Mucosa of descending colon (tissue), 3 donors: Measurements from ENCODE around the gene TCN2. TPM values are rescaled to one million over a fixed set of nuclear protein-coding genes. Genes with fewer than 3 reads are reported as not detected.
"Not testable (repeated sequence)": the region's sequence is repeated elsewhere in the genome, so short reads cannot be mapped to it uniquely, and the experiment has no call there.

Source experiments
- ATAC-seq: fragments of 200-7000 bp; cut with Tn5 transposase; one replicate; pipeline ENCODE4 v1.9.1; 2020; ENCODE audit warnings: mild to moderate bottlenecking, moderate library complexity
- DNase-seq, 3 donors: peaks; one replicate each; pipeline ENCODE4 v3.0.0-alpha.2; 2020
- H3K36me3 ChIP-seq: fragments of 200-600 bp; one replicate; pipeline ENCODE4 v1.8.0; 2021; ENCODE audit warnings: low read depth, mild to moderate bottlenecking
- H3K4me1 ChIP-seq: fragments of 200-600 bp; one replicate; pipeline ENCODE4 v1.8.0; 2021; ENCODE audit warnings: low read depth, mild to moderate bottlenecking
- H3K4me3 ChIP-seq: fragments of 200-600 bp; one replicate; pipeline ENCODE4 v1.8.0; 2021; ENCODE audit warnings: mild to moderate bottlenecking
- H3K9me3 ChIP-seq: fragments of 200-600 bp; one replicate; pipeline ENCODE4 v1.8.0; 2021; ENCODE audit warnings: mild to moderate bottlenecking
- intact Hi-C, 2 donors: fragments of 100-400 bp; cut with DNase I in 1 of 2; cut with micrococcal nuclease in 1 of 2; formaldehyde crosslinking; loops; one replicate each; pipeline versions ENCODE4 v1.11.0 to v1.11.1; 2022; cut with DNase I, micrococcal nuclease
- total RNA-seq, 3 donors: library from RNA; stranded (reverse); fragmentation: NEBNext Ultra II Directional in 2 of 3; extraction: Animal tissue kit (Norgen Biotek cat#: 25700) in 2 of 3; gene quantifications; one replicate each; pipeline versions ENCODE4 v1.2.1 to v1.2.4, GENCODE V29; 2021 to 2023
- TF ChIP-seq, protein P1 (sequence below): fragments of 200-600 bp; IDR thresholded peaks from one replicate; pipeline ENCODE4 v1.8.0; 2022; ENCODE audit warnings: antibody characterized with exemption, mild to moderate bottlenecking
- donor health status: DM: no; HTN: no; CAD: no; lungs with moderate emphysema.
- donor health status: DM: no; HTN: no; CAD: no.
- donor health status: DM: no; HTN: yes; CAD: no.

TCN2 gene
- total RNA-seq, 3 donors from 2014 or later: 23.3 to 43.7 (median 40.2) TPM

DNA sequence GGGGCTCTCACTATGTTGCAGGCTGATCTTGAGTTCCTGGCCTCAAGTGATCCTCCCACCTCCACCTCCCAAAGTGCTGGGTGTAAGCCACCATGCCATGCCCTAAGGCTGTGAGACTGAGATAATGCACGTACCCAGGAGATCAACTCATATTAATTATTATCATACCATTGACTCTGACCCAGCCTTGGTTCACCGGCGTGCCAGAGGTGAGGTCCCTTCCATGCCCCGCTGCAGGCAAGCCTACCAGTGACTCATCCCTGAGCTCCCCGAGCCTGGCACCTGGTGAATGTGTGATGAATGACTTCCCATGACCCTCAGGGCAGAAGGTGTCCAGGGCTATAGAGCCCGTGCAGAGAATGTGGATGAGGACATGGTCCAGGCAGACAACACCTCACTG lies 44.6 kb upstream of the TCN2 start:
- Histone ChIP-seq H3K4me3 (no peak overlapping the region), H3K36me3 (no peaks in the 10 kb centered on the region), H3K9me3 (no peaks in the 10 kb centered on the region), H3K4me1 (peaks cover 11% of the 10 kb centered on the region)
- ATAC-seq (no peak), DNase-seq (no peak)
- intact Hi-C loops: no loop called here
- TF ChIP-seq, protein P1, sequence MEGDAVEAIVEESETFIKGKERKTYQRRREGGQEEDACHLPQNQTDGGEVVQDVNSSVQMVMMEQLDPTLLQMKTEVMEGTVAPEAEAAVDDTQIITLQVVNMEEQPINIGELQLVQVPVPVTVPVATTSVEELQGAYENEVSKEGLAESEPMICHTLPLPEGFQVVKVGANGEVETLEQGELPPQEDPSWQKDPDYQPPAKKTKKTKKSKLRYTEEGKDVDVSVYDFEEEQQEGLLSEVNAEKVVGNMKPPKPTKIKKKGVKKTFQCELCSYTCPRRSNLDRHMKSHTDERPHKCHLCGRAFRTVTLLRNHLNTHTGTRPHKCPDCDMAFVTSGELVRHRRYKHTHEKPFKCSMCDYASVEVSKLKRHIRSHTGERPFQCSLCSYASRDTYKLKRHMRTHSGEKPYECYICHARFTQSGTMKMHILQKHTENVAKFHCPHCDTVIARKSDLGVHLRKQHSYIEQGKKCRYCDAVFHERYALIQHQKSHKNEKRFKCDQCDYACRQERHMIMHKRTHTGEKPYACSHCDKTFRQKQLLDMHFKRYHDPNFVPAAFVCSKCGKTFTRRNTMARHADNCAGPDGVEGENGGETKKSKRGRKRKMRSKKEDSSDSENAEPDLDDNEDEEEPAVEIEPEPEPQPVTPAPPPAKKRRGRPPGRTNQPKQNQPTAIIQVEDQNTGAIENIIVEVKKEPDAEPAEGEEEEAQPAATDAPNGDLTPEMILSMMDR: no peak

DNA sequence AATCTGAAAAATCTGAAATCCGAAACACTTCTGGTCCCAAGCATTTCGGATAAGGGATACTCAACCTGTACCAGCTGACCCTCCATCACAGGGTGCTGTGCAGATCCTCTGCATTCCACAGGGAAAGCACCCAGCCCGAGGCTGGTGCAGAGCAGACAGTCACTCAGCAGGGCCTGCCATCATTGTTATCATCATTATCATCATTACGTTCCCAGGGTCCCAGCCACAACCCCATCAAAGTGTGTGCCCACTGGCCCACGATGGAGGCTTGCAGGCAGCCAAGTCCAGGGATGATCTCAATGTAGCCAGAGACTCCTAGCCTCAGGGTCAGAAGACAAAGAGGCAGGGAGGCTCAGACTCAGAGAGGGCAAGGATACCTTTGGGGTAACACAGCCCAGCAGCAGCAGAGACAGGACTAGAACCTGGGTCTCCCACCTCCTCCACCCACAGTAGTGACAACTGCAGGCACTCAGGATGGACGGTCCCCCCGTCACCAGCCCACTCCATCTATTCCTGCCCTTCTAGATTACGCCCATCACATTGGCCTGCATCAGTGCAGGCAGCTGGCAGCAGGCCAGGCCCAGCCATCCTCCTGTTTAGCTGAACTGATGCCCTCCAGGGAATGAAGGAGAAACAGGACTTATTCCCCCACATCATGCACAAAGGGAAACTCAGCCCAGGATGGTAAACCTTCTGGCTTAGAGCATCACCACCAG lies 42.8 kb upstream of the TCN2 start:
- intact Hi-C loops: no loop called here
- Histone ChIP-seq H3K9me3 (no peaks in the 10 kb centered on the region), H3K36me3 (no peaks in the 10 kb centered on the region), H3K4me3 (no peak overlapping the region), H3K4me1 (peaks cover 11% of the 10 kb centered on the region)
- ATAC-seq: no peak
- DNase-seq: no peak
- TF ChIP-seq, protein P1: no peak

DNA sequence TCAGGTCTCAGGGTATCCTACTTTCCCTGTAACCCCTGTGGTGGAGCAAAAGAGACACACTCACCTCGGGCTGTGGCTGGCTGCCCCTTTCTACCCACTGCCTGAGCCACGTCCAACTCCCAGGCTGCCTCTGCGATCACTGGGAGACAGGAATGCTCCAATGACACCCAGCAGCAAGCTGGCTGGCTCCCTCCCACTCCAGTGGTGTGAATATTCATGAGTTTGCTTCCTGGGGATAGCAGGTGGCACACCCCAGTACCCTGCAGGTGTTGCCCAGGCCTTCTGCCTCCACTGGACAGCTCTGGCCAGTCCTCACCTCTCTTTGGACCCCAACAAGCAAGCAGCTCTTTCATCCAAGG lies 42.2 kb upstream of the TCN2 start:
- Histone ChIP-seq H3K4me1 (peaks cover 11% of the 10 kb centered on the region), H3K4me3 (no peak overlapping the region), H3K9me3 (no peaks in the 10 kb centered on the region), H3K36me3 (no peaks in the 10 kb centered on the region)
- TF ChIP-seq, protein P1: no peak
- intact Hi-C loops: no loop called here
- DNase-seq (no peak), ATAC-seq (no peak)

DNA sequence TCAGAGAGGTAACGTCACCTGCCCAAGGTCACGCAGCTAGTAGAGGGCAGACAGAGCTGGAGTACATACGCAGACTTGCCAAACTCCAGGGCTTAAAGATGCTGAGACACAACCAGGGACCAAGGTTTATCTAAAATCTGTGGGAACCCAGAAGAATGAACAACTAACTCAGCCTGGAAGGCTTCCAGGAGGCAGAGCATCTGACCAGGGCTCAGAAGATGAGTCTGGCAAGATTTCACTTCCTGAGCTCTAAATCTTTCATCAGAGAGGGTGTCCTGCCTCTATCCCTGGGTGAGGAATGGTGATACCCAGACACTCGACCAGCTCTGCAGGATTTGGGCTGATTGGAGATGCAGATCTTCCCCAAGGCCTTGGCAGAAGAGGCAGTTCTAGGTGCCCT lies 41.6 kb upstream of the TCN2 start:
- H3K9me3 ChIP-seq: no peaks in the 10 kb centered on the region
- intact Hi-C loops: no loop called here
- TF ChIP-seq, protein P1: no peak
- no peaks in the 10 kb centered on the region for H3K36me3 ChIP-seq
- ATAC-seq: no peak
- no peak for DNase-seq
- no peak overlapping the region for H3K4me3 ChIP-seq
- H3K4me1 ChIP-seq: peaks cover 11% of the 10 kb centered on the region

DNA sequence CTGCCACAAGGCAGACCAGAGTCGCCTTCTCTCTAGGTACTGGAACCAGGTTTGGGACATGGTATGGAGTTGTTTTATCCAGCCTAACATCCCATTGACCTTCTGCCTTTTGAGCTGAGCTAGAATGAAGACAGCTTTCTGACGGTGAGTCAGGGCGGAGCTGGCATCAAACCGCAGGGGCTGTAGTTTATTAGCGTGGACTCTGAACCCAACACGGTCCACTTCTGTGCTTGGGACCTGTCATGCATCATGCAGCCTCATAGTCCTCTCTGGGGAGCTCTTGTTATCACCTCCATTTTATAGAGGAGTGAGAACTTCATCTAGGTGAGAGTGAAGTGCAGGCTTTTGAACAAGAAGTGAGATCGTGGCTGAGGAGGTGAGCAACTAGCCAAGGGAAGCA lies 40.8 kb upstream of the TCN2 start:
- no peak overlapping the region for H3K4me3 ChIP-seq
- no peaks in the 10 kb centered on the region for H3K9me3 ChIP-seq
- intact Hi-C loops: no loop called here
- DNase-seq (peak in 2 of 3 donors; percentile 64 to 65), ATAC-seq (peak; percentile 95)
- TF ChIP-seq, protein P1: no peak
- no peaks in the 10 kb centered on the region for H3K36me3 ChIP-seq
- H3K4me1 ChIP-seq: peaks cover 11% of the 10 kb centered on the region

DNA sequence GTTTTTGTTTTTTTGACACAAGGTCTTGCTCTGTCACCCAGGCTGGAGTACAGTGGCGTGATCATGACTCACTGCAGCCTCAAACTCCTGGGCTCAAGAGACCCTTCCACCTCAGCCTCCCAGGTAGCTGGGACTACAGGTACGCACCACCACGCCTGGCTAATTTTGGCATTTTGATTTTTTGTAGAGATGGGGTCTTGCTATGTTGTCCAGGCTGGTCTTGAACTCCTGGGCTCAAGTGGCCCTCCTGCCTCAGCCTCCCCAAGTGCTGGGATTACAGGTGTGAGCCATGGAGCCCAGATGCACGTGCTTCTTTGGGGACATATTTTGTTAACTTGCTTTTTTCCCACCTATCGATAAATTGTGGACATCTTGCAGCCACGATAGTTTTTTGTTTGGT lies 39.7 kb upstream of the TCN2 start:
- not testable (repeated sequence) for H3K9me3 ChIP-seq

More for the DNA sequence above, 39.7 kb upstream of the TCN2 start:
- DNase-seq, intact Hi-C loops, ATAC-seq, H3K4me3 ChIP-seq, H3K36me3 ChIP-seq: not testable (repeated sequence)
- H3K4me1 ChIP-seq: peaks cover 14% of the 10 kb centered on the region
